HUES6 (cell line): ENCODE measurements around the gene TBX6.

Experiments used
- H3K27ac ChIP-seq: 2 replicates; pipeline ENCODE4 v1.7.0; 2013; ENCODE audit warnings: low read depth, mild to moderate bottlenecking, low read length, inconsistent platforms
- H3K27me3 ChIP-seq: 2 replicates; pipeline ENCODE4 v1.6.1; 2013; ENCODE audit warnings: low read length; ENCODE audit not compliant: control insufficient read depth, insufficient read depth
- H3K36me3 ChIP-seq: 2 replicates; pipeline ENCODE4 v1.6.1; 2013; ENCODE audit warnings: low read length; ENCODE audit not compliant: control insufficient read depth, insufficient read depth
- H3K4me1 ChIP-seq: 2 replicates; pipeline ENCODE4 v1.6.1; 2013; ENCODE audit warnings: low read length; ENCODE audit not compliant: control insufficient read depth, insufficient read depth
- H3K4me3 ChIP-seq: 2 replicates; pipeline ENCODE4 v1.5.1; 2013; ENCODE audit warnings: low read depth, low read length
- H3K9ac ChIP-seq: one replicate; pipeline ENCODE4 v1.6.1; 2013; ENCODE audit warnings: mild to moderate bottlenecking, low read length
- H3K9me3 ChIP-seq: 2 replicates; pipeline ENCODE4 v1.6.1; 2013; ENCODE audit warnings: low read depth, low read length; ENCODE audit not compliant: control insufficient read depth, insufficient read depth

Gene TBX6

DNA sequence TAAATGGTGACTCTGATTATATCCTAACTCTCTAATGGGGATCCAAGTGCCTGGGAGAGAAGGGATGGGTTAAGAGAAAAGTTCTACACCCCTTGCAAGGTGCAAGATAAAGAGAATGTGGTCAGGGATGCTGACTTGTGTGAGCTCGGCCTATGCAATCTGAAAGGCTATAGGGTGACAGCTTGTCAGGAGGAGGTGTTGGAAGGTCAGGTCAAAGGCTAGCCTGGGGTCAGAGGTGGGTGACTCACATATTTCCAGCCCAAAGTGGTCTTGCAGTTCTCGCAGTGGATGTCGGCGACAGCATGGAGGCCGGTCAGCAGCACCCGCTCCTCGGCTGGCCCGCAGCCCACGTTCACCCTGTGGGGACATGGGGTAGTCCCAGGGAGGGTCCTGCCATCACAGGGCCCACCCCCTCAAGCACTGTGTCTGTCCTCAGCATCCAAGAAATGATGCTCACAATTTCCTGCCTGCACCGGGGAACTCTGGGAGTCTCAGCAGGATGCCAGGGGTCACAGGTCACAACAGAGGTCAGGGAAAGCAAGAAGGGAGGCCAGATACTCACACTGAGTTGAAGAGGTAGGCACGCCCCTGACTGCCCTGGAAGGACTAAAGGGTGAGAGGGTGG lies 2.9 kb upstream of the TBX6 start:
- H3K4me3 ChIP-seq = no peak overlapping the region
- H3K4me1 ChIP-seq = peaks cover 32% of the 10 kb centered on the region
- H3K27ac ChIP-seq = no peak overlapping the region
- H3K27me3 ChIP-seq = no peaks in the 10 kb centered on the region
- H3K9ac ChIP-seq = no peak overlapping the region
- peaks cover 24% of the 10 kb centered on the region for H3K9me3 ChIP-seq
- peaks cover 6% of the 10 kb centered on the region; the same call in 1 of the 2 replicates for H3K36me3 ChIP-seq

- peak overlapping the region; percentile 72 for H3K4me3 ChIP-seq
- H3K27me3 ChIP-seq = no peaks in the 10 kb centered on the region
- peaks cover 6% of the 10 kb centered on the region; the same call in 1 of the 2 replicates for H3K36me3 ChIP-seq
- no peak overlapping the region; the same call in 1 of the 2 replicates for H3K27ac ChIP-seq
- peak overlapping the region; percentile 80 for H3K9ac ChIP-seq
- H3K4me1 ChIP-seq = peaks cover 36% of the 10 kb centered on the region
- H3K9me3 ChIP-seq = peaks cover 11% of the 10 kb centered on the region
Measured at GRCh38 chr16:30092373-30093010, 768 bp upstream of the TBX6 start.

DNA sequence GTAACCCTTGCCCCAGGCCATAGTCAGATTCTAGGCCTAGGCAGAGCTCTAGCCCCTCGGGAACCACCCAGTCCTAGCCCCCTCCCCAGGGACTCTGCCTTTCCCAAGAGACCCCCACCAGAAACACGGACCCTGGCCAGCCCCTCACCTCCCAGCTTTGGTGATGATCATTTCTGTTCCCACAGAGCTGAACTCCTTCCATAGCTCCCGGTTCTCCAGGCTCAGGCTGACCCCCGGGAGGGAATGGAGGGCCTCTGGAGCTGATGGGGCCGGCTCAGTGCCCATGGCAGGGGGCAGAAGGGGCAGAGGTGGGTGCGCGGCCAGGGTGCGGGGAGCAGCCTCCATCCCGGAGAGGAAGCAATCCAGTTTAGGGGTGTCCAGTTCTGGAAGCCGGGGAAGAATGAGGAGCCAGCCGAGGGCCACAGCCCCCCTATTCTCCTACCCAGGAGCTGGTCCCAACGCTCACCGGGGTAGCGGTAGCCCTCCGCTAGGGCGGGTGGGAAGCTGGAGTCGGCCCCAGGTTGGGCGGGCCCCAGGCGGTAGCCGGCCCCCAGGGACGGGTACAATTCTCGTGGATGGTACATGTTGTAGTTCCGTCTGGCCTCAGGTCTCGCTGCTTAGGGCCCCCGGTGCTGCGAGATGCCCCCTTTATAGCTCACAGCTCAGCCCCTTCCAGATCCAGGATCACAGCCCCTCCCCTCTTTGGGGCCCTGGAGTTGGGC lies 953 bp downstream of the TBX6 start:
- Histone ChIP-seq H3K9ac (peak overlapping the region; percentile 58), H3K4me1 (peaks cover 33% of the 10 kb centered on the region), H3K27ac (no peak overlapping the region), H3K4me3 (peak overlapping the region; percentile 72), H3K27me3 (no peaks in the 10 kb centered on the region), H3K36me3 (peaks cover 9% of the 10 kb centered on the region), H3K9me3 (no peaks in the 10 kb centered on the region)

GRCh38 chr16:30088832-30089624 lies 2.7 kb downstream of the TBX6 start:
- Histone ChIP-seq H3K4me1 (peaks cover 31% of the 10 kb centered on the region), H3K4me3 (no peak overlapping the region), H3K36me3 (peaks cover 21% of the 10 kb centered on the region), H3K9ac (no peak overlapping the region), H3K27me3 (no peaks in the 10 kb centered on the region), H3K27ac (no peak overlapping the region), H3K9me3 (no peaks in the 10 kb centered on the region)

DNA sequence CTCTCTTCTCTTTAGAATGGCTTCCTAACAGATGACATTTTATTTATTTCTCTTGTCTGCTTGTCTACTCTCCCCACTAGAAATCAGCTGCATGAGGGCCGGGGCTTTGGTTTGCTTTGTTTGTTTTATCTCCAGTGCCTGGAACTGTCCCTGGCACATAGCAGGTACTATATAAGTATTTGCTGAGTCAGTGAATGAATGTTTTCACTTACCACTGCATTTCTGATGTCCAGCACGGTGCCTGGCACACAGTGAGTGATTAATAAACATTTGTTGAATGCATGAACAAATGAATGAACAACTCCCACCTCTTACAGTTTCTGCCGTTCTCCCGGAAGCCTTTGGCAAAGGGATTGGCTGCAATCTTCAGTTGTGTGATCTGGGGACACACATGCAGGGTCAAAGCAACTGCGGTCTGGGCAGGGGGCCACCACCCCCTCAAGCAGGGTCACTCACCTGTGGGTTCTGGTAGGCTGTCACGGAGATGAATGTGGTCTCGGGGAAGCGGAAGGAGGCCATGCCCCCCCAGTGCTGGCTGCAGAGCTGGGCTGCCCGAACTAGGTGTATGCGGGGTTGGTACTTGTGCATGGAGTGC lies 3.4 kb downstream of the TBX6 start:
- Histone ChIP-seq H3K36me3 (peaks cover 28% of the 10 kb centered on the region), H3K9me3 (no peaks in the 10 kb centered on the region), H3K9ac (no peak overlapping the region), H3K27me3 (no peaks in the 10 kb centered on the region), H3K27ac (no peak overlapping the region), H3K4me3 (no peak overlapping the region), H3K4me1 (peaks cover 31% of the 10 kb centered on the region)

DNA sequence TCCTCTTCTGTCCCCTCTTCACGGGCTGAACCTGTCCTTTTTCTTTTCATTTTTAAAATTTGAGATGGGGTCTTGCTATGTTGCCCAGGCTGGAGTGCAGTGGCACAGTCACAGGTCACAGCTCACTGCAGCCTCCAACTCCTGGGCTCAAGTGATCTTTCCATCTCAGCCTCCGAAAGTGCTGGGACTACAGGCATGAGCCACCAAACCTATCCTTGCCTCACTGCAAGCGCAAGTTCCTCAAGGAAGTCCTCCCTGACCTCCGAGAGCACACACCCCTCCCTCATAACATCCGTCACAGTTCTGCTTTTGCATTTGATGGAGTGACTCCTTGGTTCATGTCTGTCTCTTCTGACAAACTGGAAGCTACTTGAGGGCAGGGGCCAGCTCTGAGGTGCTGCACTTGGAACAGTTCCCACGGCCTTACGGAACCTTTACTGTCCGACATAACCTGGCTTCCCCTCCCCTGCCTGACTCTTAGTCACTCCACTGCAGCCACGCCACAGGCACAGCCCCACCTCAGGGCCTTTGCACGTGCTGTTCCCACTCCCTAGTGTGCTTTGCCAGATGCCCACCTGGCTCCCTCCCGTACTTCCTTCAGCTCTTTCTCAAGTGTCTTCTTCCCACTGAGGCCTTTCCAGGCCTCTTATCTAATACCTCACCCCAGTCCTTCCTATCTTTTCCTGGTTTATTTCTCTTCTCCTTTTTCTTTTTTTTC lies 4.4 kb downstream of the TBX6 start:
- no peak overlapping the region for H3K27ac ChIP-seq
- no peak overlapping the region for H3K4me3 ChIP-seq
- peaks cover 27% of the 10 kb centered on the region for H3K4me1 ChIP-seq
- H3K27me3 ChIP-seq = no peaks in the 10 kb centered on the region
- no peak overlapping the region for H3K9ac ChIP-seq
- H3K36me3 ChIP-seq = peaks cover 38% of the 10 kb centered on the region
- H3K9me3 ChIP-seq = no peaks in the 10 kb centered on the region

- peak overlapping the region; percentile 23 for H3K9ac ChIP-seq
- H3K27ac ChIP-seq = peak overlapping the region; percentile 74; the same call in 1 of the 2 replicates
- peaks cover 24% of the 10 kb centered on the region; the same call in 1 of the 2 replicates for H3K4me1 ChIP-seq
- H3K9me3 ChIP-seq = no peaks in the 10 kb centered on the region
- H3K36me3 ChIP-seq = peaks cover 42% of the 10 kb centered on the region
- no peaks in the 10 kb centered on the region for H3K27me3 ChIP-seq
- H3K4me3 ChIP-seq = no peak overlapping the region
Measured at GRCh38 chr16:30086291-30087140, 5.2 kb downstream of the TBX6 start.

DNA sequence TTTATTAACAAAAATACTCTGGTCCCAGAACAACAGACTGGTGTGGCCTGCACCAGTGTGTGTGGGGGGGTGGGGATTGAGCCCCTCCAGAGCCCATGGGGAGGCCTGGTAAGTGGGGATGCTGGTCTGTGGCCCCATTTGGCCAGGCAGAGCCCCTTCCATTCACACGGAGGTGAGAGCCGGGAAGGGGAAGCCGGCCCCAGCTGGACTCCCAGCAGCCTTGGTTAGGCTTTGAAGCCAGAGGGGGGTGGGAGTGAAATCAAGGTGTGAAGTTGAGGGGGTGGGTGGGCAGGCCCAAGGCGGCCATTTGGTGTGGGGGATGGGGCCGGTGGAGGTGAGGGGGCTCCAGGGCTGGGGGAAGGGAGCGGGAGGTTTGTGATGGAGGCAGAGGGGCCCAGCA lies 5.9 kb downstream of the TBX6 start:
- Histone ChIP-seq H3K27me3 (no peaks in the 10 kb centered on the region), H3K9me3 (no peaks in the 10 kb centered on the region), H3K4me1 (peaks cover 21% of the 10 kb centered on the region; the same call in 1 of the 2 replicates), H3K9ac (peak overlapping the region; percentile 69), H3K27ac (peak overlapping the region; percentile 80; the same call in 1 of the 2 replicates), H3K36me3 (peaks cover 49% of the 10 kb centered on the region), H3K4me3 (no peak overlapping the region)

- Histone ChIP-seq H3K4me3 (no peak overlapping the region), H3K27ac (peak overlapping the region; percentile 80; the same call in 1 of the 2 replicates), H3K36me3 (peaks cover 53% of the 10 kb centered on the region), H3K9ac (peak overlapping the region; percentile 69), H3K4me1 (peaks cover 15% of the 10 kb centered on the region; the same call in 1 of the 2 replicates), H3K9me3 (no peaks in the 10 kb centered on the region), H3K27me3 (no peaks in the 10 kb centered on the region)
Measured at GRCh38 chr16:30085247-30085646, 6.5 kb downstream of the TBX6 start.
